Activated CD8-positive, alpha-beta T cell treated with anti-CD3 and anti-CD28 coated beads for 36 hours (primary cell): ENCODE results near the gene SORL1. TPM values are rescaled to one million over a fixed set of nuclear protein-coding genes. Genes with fewer than 3 reads are reported as not detected.

Experiments
- ATAC-seq: fragments of 200-7000 bp; cut with Tn5 transposase; one replicate; pipeline ENCODE4 v1.10.0; 2021; ENCODE audit warnings: mild to moderate bottlenecking, moderate library complexity
- CTCF ChIA-PET: fragments of 350-600 bp; sonication (Branson Sonifier 250); formaldehyde crosslinking; loops from one replicate; lab custom pipeline; 2021; ENCODE audit warnings: antibody characterized with exemption; lab: Charles Lee
- POLR2A ChIA-PET: fragments of 350-600 bp; sonication (Branson Sonifier 250); formaldehyde crosslinking; loops from one replicate; lab custom pipeline; 2021; ENCODE audit warnings: antibody characterized with exemption; lab: Charles Lee
- DNase-seq: peaks from one replicate; pipeline ENCODE4 v3.0.0-alpha.2; 2020
- H3K27ac Mint-ChIP-seq: one replicate; pipeline ENCODE4 v1.8.0; 2021; ENCODE audit warnings: mild to moderate bottlenecking, mixed read lengths
- H3K27me3 Mint-ChIP-seq: one replicate; pipeline ENCODE4 v1.8.0; 2021; ENCODE audit warnings: mixed read lengths
- H3K36me3 Mint-ChIP-seq: one replicate; pipeline ENCODE4 v1.8.0; 2021; ENCODE audit warnings: low read depth, mixed read lengths
- H3K4me1 Mint-ChIP-seq: one replicate; pipeline ENCODE4 v1.8.0; 2021; ENCODE audit warnings: low read depth, mixed read lengths
- H3K4me3 Mint-ChIP-seq: one replicate; pipeline ENCODE4 v1.8.0; 2021; ENCODE audit warnings: mild to moderate bottlenecking, moderate library complexity, mixed read lengths
- H3K9me3 Mint-ChIP-seq: one replicate; pipeline ENCODE4 v1.8.0; 2021; ENCODE audit warnings: mixed read lengths
- intact Hi-C: fragments of 100-400 bp; cut with micrococcal nuclease; formaldehyde crosslinking; loops from one replicate; pipeline ENCODE4 v1.10.0; 2022
- total RNA-seq, 2 experiments: library from RNA; stranded (reverse); gene quantifications; one replicate each; pipeline ENCODE4 v1.2.3, GENCODE V29; 2021
- TF ChIP-seq, protein P1 (sequence below): fragments of 200-600 bp; IDR thresholded peaks from one replicate; pipeline ENCODE4 v1.8.0; 2022; ENCODE audit warnings: antibody characterized with exemption, mild to moderate bottlenecking

SORL1 gene
- total RNA-seq, 2 experiments from 2014 or later = 61.1 to 64.6 TPM

DNA sequence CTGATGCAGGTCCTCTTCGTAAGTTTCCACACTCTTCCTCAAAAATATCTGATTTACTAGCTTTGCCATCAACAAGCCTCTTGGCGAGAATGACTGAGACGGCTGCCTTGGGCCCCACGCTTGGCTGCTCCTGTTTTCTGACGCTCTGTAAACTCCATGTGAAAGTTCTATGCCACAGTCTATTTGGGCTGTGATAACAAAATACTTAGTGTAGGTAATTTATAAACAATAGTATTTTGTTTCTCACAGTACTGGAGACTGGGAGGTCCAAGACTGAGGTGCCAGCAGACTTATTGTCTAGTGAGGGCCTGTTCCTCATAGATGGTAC is 123.8 kb downstream of the SORL1 start:
- DNase-seq = no peak
- H3K9me3 Mint-ChIP-seq = peaks cover 7% of the 10 kb centered on the region
- peaks cover 68% of the 10 kb centered on the region for H3K36me3 Mint-ChIP-seq
- peak overlapping the region; percentile 31 for H3K27ac Mint-ChIP-seq
- intact Hi-C loops = no loop called here
- peaks cover 8% of the 10 kb centered on the region for H3K4me1 Mint-ChIP-seq
- no peak overlapping the region for H3K4me3 Mint-ChIP-seq
- TF ChIP-seq, protein P1, sequence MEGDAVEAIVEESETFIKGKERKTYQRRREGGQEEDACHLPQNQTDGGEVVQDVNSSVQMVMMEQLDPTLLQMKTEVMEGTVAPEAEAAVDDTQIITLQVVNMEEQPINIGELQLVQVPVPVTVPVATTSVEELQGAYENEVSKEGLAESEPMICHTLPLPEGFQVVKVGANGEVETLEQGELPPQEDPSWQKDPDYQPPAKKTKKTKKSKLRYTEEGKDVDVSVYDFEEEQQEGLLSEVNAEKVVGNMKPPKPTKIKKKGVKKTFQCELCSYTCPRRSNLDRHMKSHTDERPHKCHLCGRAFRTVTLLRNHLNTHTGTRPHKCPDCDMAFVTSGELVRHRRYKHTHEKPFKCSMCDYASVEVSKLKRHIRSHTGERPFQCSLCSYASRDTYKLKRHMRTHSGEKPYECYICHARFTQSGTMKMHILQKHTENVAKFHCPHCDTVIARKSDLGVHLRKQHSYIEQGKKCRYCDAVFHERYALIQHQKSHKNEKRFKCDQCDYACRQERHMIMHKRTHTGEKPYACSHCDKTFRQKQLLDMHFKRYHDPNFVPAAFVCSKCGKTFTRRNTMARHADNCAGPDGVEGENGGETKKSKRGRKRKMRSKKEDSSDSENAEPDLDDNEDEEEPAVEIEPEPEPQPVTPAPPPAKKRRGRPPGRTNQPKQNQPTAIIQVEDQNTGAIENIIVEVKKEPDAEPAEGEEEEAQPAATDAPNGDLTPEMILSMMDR = no peak
- no peak for ATAC-seq
- POLR2A ChIA-PET = no interaction called here
- no peaks in the 10 kb centered on the region for H3K27me3 Mint-ChIP-seq
- CTCF ChIA-PET = interaction anchor here (1.0 to 1.2 kb wide), 3 partner anchors 14 to 240 kb away, joined by 3 read pairs; no protein-coding TSS in a partner anchor

- no peak for ATAC-seq
- DNase-seq = no peak
- POLR2A ChIA-PET = interaction anchor here (0.7 kb wide), 1 partner anchor 840 kb away, joined by 3 read pairs; no protein-coding TSS in a partner anchor
- Mint-ChIP-seq H3K27me3 (no peaks in the 10 kb centered on the region), H3K4me1 (peaks cover 12% of the 10 kb centered on the region), H3K27ac (no peak overlapping the region), H3K36me3 (peaks cover 70% of the 10 kb centered on the region), H3K4me3 (no peak overlapping the region), H3K9me3 (peaks cover 7% of the 10 kb centered on the region)
- intact Hi-C loops = no loop called here
- TF ChIP-seq, protein P1 = no peak
- CTCF ChIA-PET = interaction anchor here (1.0 to 4.4 kb wide), 3 partner anchors 14 to 240 kb away, joined by 3 to 24 read pairs (median 3); no protein-coding TSS in a partner anchor
Observed at GRCh38 chr11:121576531-121576930, 124.4 kb downstream of the SORL1 start.

DNA sequence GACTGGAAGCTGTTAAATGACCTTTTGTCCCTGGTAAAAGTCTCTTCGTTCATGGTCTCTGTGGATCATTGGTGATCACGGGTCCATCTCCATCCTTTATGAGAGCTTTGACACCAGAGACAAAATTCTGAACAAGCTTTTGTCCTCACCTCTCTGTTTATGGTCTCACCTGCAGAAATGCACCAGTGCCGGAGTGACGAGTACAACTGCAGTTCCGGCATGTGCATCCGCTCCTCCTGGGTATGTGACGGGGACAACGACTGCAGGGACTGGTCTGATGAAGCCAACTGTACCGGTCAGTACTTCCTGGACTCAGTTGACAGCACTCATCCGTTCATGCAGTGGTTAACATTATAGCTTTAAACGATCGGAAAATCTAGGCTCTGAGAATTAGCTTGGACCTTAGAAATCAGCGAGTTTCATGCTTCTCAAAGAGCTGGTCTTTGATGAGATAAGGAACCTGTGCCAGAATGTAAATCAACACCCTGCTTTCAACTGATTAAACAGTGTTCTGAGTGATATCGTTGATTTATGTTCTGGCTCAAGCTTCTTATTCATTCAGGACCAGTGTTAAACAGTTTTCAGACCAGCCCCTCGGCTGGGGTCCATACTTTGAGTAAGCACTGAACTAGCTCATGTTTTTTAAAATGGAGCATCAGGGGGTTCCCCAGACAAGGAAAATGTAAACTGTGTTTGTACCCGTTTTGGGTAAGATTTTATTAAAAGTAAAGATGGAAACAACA is 125.2 kb downstream of the SORL1 start:
- Mint-ChIP-seq H3K9me3 (peaks cover 7% of the 10 kb centered on the region), H3K27me3 (no peaks in the 10 kb centered on the region), H3K36me3 (peaks cover 71% of the 10 kb centered on the region), H3K4me3 (no peak overlapping the region), H3K4me1 (peaks cover 19% of the 10 kb centered on the region), H3K27ac (no peak overlapping the region)
- ChIA-PET CTCF (interaction anchor here (1.2 to 4.4 kb wide), 2 partner anchors 13 to 241 kb away, joined by 3 to 24 read pairs; no protein-coding TSS in a partner anchor), POLR2A (interaction anchor here (0.7 kb wide), 1 partner anchor 840 kb away, joined by 3 read pairs; no protein-coding TSS in a partner anchor)
- intact Hi-C loops = no loop called here
- ATAC-seq = no peak
- TF ChIP-seq, protein P1 = no peak
- DNase-seq = no peak

DNA sequence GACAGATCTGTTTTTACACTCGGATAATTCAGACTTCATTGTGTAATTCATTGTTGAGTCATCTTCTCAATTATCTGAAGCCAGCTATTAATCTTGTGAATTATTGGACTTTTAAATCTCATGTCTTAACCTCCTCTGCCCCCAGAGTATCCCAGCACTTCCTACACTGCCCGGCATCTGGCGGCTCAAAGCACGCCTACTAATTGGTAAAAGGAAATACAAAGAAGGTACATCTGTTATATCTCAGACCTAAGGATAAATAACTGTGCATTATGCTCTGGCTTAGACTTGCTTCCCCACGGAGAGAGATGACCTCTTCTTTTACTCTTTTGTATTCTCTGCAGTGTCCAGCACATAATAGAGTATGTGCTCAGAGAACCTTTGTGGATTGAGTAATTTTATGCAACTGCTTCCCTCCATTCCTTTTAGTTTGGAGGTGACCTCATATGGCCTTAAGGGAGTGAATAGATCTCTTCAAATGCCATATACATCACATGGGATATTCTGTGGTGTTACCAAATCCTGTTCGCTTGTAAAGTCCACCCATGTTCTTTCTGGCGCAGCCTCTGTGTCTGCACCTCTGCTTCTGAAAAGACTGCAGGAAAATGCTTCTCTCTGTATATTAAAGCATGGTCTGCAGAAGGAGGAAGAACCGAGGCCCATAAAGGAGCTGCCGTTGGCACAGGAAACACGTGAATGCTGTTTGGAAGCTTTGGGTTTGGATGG is 126.3 kb downstream of the SORL1 start:
- H3K9me3 Mint-ChIP-seq = peaks cover 7% of the 10 kb centered on the region
- H3K36me3 Mint-ChIP-seq = peaks cover 72% of the 10 kb centered on the region
- no peak for DNase-seq
- ChIA-PET POLR2A (no interaction called here), CTCF (interaction anchor here (4.4 kb wide), 1 partner anchor 12 kb away, joined by 24 read pairs; no protein-coding TSS in a partner anchor)
- H3K4me3 Mint-ChIP-seq = no peak overlapping the region
- intact Hi-C loops = no loop called here
- H3K4me1 Mint-ChIP-seq = peaks cover 27% of the 10 kb centered on the region
- TF ChIP-seq, protein P1 = no peak
- no peaks in the 10 kb centered on the region for H3K27me3 Mint-ChIP-seq
- no peak for ATAC-seq
- H3K27ac Mint-ChIP-seq = no peak overlapping the region
